AG04450 (cell line): ENCODE measurements around the gene TUBA4B. TPM values are rescaled to one million over a fixed set of nuclear protein-coding genes. Genes with fewer than 3 reads are reported as not detected.

ENCODE experiments used
- CTCF ChIA-PET: fragments of 300-600, 350-600 bp; formaldehyde crosslinking; extraction: SDS; loops from one replicate; lab custom pipeline; 2022; ENCODE audit warnings: antibody characterized with exemption, inconsistent platforms; lab: Charles Lee
- POLR2A ChIA-PET: fragments of 350-600 bp; formaldehyde crosslinking; extraction: SDS; loops from one replicate; lab custom pipeline; 2021; ENCODE audit warnings: antibody characterized with exemption, inconsistent platforms; lab: Yijun Ruan, JAX
- DNase-seq: peaks from one replicate; pipeline ENCODE4 v3.0.0-alpha.2; 2011; ENCODE audit warnings: low read depth, low spot score
- H3K27ac ChIP-seq: one replicate; pipeline ENCODE4 v1.5.1; 2012; ENCODE audit warnings: low read depth, low read length, control low read depth
- H3K27me3 ChIP-seq: one replicate; pipeline ENCODE4 v1.6.0; 2012; ENCODE audit warnings: low read length; ENCODE audit not compliant: control insufficient read depth, insufficient read depth
- H3K4me3 ChIP-seq: 2 replicates; pipeline ENCODE4 v1.5.1; 2011; ENCODE audit warnings: mild to moderate bottlenecking, low read depth, low read length, control low read depth
- H3K9me3 ChIP-seq: 2 replicates; pipeline ENCODE4 v1.5.1; 2012; ENCODE audit warnings: low read length; ENCODE audit not compliant: control insufficient read depth, insufficient read depth
- CTCF ChIP-seq: IDR thresholded peaks from 2 replicates; pipeline ENCODE4 v1.5.1; 2011; ENCODE audit warnings: low read depth, low read length, control low read depth, inconsistent platforms
- polyA plus RNA-seq: library from polyadenylated mRNA; depleted of rRNA; stranded (reverse); fragments of >200 nt; gene quantifications from 2 replicates; pipeline ENCODE4 v1.2.3, GENCODE V29; 2011

TUBA4B gene
- polyA plus RNA-seq, 1 experiment = not detected

DNA sequence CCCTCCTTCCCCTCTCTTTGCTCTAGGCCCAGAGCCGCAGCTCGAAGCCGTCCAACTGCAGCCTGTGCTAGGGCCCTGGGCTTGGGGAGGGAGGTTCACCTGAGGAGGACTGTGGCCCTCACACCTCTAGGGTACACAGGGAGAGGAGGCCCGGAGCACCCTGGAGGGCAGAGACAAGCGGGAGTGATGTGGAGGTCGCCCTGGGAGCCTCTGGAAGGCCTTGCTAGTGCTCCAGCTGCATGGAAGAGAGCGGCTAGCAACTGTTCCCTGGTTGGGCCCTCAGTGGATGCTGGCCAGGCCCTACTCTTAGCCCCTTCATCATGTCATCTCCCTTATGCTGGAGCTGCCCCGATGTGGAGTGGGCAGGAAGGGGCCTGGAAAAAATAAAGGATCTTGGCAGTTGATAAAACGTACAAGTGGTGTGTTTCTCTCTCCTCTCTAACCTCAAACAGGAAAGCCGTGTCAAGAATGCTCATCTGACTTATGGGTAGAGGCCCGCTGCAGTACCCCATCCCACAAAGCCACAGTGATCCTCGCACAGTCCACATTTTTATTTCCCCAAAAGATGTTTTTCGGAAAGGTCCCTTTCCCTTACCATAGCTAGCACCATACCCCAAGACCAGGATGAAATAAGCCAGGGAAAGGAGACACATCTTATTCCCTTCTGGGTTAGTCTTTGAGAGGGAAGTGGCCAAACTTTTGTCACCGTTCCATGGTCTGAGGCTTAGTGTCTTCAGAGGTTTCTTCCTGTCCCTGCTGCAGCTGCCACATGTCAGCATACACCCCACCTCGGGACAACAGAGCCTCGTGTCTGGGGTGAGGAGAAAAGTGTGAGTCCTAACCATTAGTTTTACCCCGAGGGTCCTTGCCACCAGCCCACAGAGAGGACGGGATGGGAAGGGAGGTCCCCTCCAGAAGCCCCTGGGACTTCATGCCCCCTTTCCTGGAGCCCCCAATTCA is 43.5 kb upstream of the TUBA4B start:
- Histone ChIP-seq H3K9me3 (no peaks in the 10 kb centered on the region; the same call in none of the 2 replicates), H3K4me3 (no peak overlapping the region), H3K27ac (no peak overlapping the region), H3K27me3 (no peaks in the 10 kb centered on the region)
- ChIA-PET CTCF (interaction anchor here (1.0 to 2.6 kb wide), 3 partner anchors 50 to 300 kb away, joined by 3 to 9 read pairs (median 6); partner anchors contain the start of gene NHEJ1), POLR2A (interaction anchor here (0.6 to 3.6 kb wide), 2 partner anchors 9 to 156 kb away, joined by 4 to 37 read pairs; partner anchors contain the start of gene ABCB6)
- TF ChIP-seq CTCF = no peak
- DNase-seq = no peak

DNA sequence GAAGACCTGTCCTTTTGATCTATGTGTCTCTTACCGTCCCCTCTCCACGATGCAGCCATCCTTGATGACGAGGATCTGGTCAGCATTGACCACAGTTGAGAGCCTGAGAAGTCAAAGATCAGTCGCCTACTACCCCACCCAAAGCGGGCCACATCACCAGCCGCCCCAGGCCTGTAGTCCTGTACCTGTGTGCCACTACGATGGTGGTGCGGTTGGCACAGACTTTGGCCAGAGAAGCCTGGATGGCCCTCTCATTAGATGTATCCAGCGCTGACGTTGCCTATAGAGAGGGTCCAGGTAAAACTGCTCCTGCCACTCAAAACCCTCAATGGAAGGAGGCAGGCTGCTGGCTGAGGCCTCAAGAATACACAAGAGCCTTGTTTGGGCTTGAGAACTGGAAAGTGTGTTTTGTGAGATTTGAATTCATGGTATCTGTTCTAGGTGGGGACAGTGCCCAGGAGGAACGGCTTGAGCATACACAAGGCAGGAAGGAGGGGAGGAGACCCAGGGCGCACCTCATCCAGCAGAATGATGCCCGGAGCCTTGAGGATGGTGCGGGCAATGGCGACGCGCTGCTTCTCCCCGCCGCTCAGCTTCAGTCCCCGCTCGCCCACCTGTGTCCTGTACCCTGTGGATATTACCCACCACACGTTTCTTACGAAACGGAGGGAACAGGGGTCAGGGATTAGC is 42.7 kb upstream of the TUBA4B start:
- H3K27me3 ChIP-seq = no peaks in the 10 kb centered on the region
- no peak for TF ChIP-seq CTCF
- POLR2A ChIA-PET = interaction anchor here (0.9 kb wide), 1 partner anchor 18 kb away, joined by 4 read pairs; no protein-coding TSS in a partner anchor
- no peak for DNase-seq
- CTCF ChIA-PET = no interaction called here
- H3K4me3 ChIP-seq = no peak overlapping the region
- no peak overlapping the region for H3K27ac ChIP-seq
- H3K9me3 ChIP-seq = no peaks in the 10 kb centered on the region; the same call in 1 of the 2 replicates

GRCh38 chr2:219210886-219211362 is 42.1 kb upstream of the TUBA4B start:
- Histone ChIP-seq H3K4me3 (no peak overlapping the region), H3K27ac (no peak overlapping the region), H3K27me3 (no peaks in the 10 kb centered on the region), H3K9me3 (no peaks in the 10 kb centered on the region; the same call in 1 of the 2 replicates)
- DNase-seq = no peak
- ChIA-PET POLR2A (interaction anchor here (0.9 kb wide), 1 partner anchor 18 kb away, joined by 4 read pairs; no protein-coding TSS in a partner anchor), CTCF (interaction anchor here (0.6 to 2.6 kb wide), 7 partner anchors 35 to 603 kb away, joined by 3 to 22 read pairs (median 4); partner anchors contain the start of genes CRYBA2 and PLCD4)
- TF ChIP-seq CTCF = no peak

GRCh38 chr2:219213026-219213415 is 40.0 kb upstream of the TUBA4B start:
- Histone ChIP-seq H3K9me3 (no peaks in the 10 kb centered on the region; the same call in 1 of the 2 replicates), H3K27me3 (no peaks in the 10 kb centered on the region), H3K4me3 (no peak overlapping the region), H3K27ac (no peak overlapping the region)
- no peak for DNase-seq
- ChIA-PET POLR2A (no interaction called here), CTCF (interaction anchor here (2.6 kb wide), 1 partner anchor 82 kb away, joined by 22 read pairs; no protein-coding TSS in a partner anchor)
- no peak for TF ChIP-seq CTCF
